Spleen (tissue), 7 donors: ENCODE measurements around the gene TNNT1.

Experiments
- CTCF ChIP-seq, 11 experiments: fragments of 200-600 bp in 7 of 11; fragments of 450-650 bp in 4 of 11; sonication (generic) in 4 of 11; IDR thresholded peaks in 8 of 11; conservative IDR thresholded peaks in 3 of 11; 1 replicate in 7 of 11; 2 replicates in 4 of 11; pipeline versions ENCODE4 v1.4.0 to v1.8.0; 2016 to 2021; ENCODE audit warnings: antibody characterized with exemption in 11 of 11, inconsistent platforms in 4 of 11, mild to moderate bottlenecking in 1 of 11
- POLR2A ChIP-seq, 3 donors: fragments of 450-650 bp; IDR thresholded peaks; one replicate each; pipeline ENCODE4 v1.5.1; 2017; ENCODE audit warnings: antibody characterized with exemption in 3 of 3, mild to moderate bottlenecking in 1 of 3
- POLR2AphosphoS5 ChIP-seq, 3 donors: sonication (generic); formaldehyde crosslinking; IDR thresholded peaks; one replicate each; pipeline ENCODE4 v1.5.1; 2017; ENCODE audit warnings: antibody characterized with exemption in 3 of 3
- donor health status: DM: no; HTN: no; CAD: no; lungs with moderate emphysema.
- donor health status: DM: no; HTN: no; CAD: no.
- donor health status: DM: no; HTN: no; CAD: no.

DNA sequence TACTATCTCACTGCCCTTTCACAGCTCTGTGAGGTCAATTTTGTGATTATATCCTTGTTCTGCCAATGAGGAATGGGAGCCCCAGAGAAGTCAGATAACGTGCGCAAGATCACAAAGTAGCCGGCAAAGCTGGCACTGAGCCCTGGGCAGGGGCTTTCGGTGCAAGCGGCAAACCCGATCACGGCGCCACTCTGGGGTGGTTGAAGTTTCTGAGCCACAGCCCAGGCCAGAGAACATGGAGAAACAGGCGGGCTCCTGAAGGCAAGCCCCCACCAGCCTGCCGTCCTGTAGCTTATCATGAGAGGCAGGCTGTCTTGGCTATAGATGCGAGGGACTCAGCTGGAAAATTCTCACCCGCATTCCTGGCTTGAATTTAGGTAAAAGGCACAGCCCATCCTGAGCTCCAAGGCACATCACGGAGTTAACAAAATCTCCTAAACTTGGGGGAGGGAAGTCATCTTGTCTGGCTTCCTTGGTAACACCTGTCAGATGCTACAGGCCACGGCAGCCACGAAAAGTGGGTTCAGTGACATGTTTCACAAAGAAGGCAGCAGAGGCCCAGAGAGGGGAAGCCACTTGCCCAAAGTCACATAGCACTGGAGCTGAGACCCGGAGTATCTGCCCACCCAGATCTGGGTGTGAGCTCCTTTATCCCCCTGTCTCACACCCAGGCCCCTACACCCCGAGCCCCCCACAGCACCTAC, 12.5 kb downstream of the TNNT1 start:
- TF ChIP-seq CTCF (IDR thresholded peaks at IDR 0.05 in 8 of 11, conservative IDR thresholded peaks at IDR 0.05 in 3 of 11) (no peak), POLR2A (IDR thresholded peaks at IDR 0.05) (no peak), POLR2AphosphoS5 (IDR thresholded peaks at IDR 0.05) (no peak)
